Esophagus muscularis mucosa (tissue), 4 donors: ENCODE data around the gene CYP2R1. TPM values are rescaled to one million over a fixed set of nuclear protein-coding genes. Genes with fewer than 3 reads are reported as not detected.
A peak's percentile ranks its signal among the peaks of the same experiment; 100 is the strongest.

Experiments
- DNase-seq: peaks from one replicate; pipeline ENCODE4 v3.0.0-alpha.2; 2017; ENCODE audit errors: extremely low spot score
- H3K27ac ChIP-seq, 4 donors: fragments of 200-600 bp; sonication (generic); replicated peaks in 1 of 4; 1 replicate in 3 of 4; 2 replicates in 1 of 4; pipeline ENCODE4 v1.5.1; 2016 to 2019; ENCODE audit warnings: mild to moderate bottlenecking in 1 of 4
- H3K27me3 ChIP-seq, 4 donors: fragments of 200-600 bp; sonication (generic); one replicate each; pipeline versions ENCODE4 v1.5.1 to v1.6.0; 2016 to 2019
- H3K36me3 ChIP-seq, 4 donors: fragments of 200-600 bp; sonication (generic); one replicate each; pipeline ENCODE4 v1.5.1; 2016 to 2019
- H3K4me1 ChIP-seq, 4 donors: fragments of 200-600 bp; sonication (generic); one replicate each; pipeline ENCODE4 v1.5.1; 2016 to 2019
- H3K4me3 ChIP-seq, 4 donors: fragments of 200-600 bp; sonication (generic); 1 replicate in 2 of 4; 2 replicates in 2 of 4; pipeline ENCODE4 v1.5.1; 2016 to 2019; ENCODE audit warnings: mild to moderate bottlenecking in 4 of 4, moderate library complexity in 1 of 4
- H3K9me3 ChIP-seq, 4 donors: fragments of 200-600 bp; sonication (generic); 1 replicate in 3 of 4; 2 replicates in 1 of 4; pipeline ENCODE4 v1.5.1; 2016 to 2019
- EP300 ChIP-seq: sonication (generic); formaldehyde crosslinking; IDR thresholded peaks from one replicate; pipeline ENCODE4 v1.6.1; 2017; ENCODE audit warnings: antibody characterized with exemption
- POLR2A ChIP-seq: fragments of 450-650 bp; IDR thresholded peaks from one replicate; pipeline ENCODE4 v1.6.1; 2017; ENCODE audit warnings: antibody characterized with exemption, moderate library complexity, mild to moderate bottlenecking, low read depth
- POLR2AphosphoS5 ChIP-seq, 2 donors: sonication (generic); formaldehyde crosslinking; IDR thresholded peaks; one replicate each; pipeline ENCODE4 v1.6.1; 2017; ENCODE audit warnings: antibody characterized with exemption in 2 of 2
- WGBS: methylation state at CpG from one replicate; pipeline ENCODE4 v1.1.5; 2018; 5-methylcytosine and 5-hydroxymethylcytosine counted together
- intact Hi-C: fragments of 100-400 bp; cut with DNase I; formaldehyde crosslinking; loops from one replicate; pipeline ENCODE4 v1.15.1; 2023
- total RNA-seq, 4 donors: library from RNA; depleted of rRNA; stranded (reverse); fragments of >200 nt; gene quantifications; one replicate each; pipeline versions ENCODE4 v1.1.0 to v1.2.1, GENCODE V29; 2016
- TF ChIP-seq, protein P1 (sequence below), 3 experiments: fragments of 200-600 bp in 2 of 3; fragments of 450-650 bp in 1 of 3; sonication (generic) in 2 of 3; IDR thresholded peaks; one replicate each; pipeline ENCODE4 v1.5.1; 2017 to 2019; ENCODE audit warnings: antibody characterized with exemption in 3 of 3, mild to moderate bottlenecking in 2 of 3, moderate library complexity in 1 of 3

CYP2R1 gene
- total RNA-seq, 4 donors from 2014 or later: 7.5 to 19.1 (median 12.8) TPM

DNA sequence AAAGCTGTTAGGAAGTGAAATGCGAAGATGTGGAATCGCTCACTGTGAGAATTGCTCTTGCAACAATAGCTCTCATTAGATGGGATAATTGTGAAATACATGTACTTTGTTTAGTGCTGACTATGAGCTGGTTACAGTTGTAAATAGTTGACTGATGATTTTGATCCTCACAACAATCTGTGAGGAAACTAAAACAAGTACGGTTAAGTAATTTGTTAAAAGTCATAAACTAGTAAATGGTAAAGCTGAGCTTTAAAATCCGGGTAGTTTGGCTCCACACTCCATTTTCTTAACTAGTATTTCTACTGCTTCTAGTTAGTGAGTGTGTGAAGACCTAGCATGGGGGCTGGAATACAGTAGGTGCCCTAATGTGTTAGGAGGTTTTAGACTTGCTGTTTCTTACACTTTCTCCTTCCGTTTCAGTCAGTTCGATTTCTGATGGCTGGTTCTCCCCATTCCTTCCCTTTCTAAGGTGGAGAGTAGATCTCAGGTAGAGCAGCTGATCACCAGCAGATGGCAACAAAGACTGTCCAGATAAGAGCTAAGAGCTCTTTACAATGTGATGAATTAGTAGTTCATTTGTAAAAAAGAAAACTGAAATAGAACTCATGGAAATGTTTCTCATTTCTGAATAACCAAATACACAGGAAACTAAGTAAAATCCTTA is 16.3 kb upstream of the CYP2R1 start:
- H3K27me3 ChIP-seq: no peaks in the 10 kb centered on the region

DNA sequence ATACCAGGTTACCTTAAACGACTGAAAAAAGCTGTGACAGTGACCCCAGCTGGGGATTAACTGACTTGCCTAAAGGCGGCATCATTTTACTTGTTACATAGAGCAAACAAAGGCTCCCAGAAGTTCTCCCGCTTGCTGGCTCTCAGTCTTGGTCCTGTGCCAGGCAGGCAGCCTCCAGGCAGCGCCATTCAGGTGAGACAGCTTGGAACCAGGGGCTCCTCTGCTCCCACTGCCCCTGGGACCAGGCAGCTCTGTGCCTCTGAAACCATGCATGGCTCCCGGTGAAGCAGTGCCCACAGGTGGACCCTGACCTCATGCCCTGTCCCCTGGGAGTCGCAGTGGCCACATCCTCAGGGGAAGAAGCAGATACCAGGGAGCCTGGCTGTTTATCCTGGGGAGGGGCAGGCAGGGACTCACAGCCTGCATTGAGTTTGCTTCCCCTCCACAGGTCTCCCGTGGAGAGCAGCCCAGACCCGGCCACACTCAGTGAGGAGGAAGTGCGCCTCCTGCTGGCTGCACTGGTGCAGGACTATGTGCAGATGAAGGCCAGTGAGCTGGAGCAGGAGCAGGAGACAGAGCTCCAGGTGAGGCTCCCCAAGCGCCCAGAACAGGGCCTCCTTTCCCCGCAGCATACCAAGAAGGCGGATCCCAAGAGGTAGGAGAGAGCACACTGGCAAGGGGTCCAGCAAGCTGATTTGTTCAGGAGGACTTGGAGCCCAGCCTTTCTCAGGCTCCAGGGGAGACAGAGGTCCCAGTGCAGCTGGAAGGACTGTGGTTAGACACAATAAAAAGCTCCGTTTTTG is 15.6 kb upstream of the CYP2R1 start:
- Histone ChIP-seq H3K9me3 (no peaks in the 10 kb centered on the region), H3K36me3 (no peaks in the 10 kb centered on the region), H3K4me3 (no peak overlapping the region), H3K27me3 (no peaks in the 10 kb centered on the region), H3K27ac (no peak overlapping the region), H3K4me1 (peaks cover 7 to 31% (median 22%) of the 10 kb centered on the region in 4 donors)
- peak; percentile 94 for DNase-seq
- no peak for TF ChIP-seq EP300
- TF ChIP-seq POLR2AphosphoS5 (IDR thresholded peaks at IDR 0.05): no peak
- TF ChIP-seq, protein P1, sequence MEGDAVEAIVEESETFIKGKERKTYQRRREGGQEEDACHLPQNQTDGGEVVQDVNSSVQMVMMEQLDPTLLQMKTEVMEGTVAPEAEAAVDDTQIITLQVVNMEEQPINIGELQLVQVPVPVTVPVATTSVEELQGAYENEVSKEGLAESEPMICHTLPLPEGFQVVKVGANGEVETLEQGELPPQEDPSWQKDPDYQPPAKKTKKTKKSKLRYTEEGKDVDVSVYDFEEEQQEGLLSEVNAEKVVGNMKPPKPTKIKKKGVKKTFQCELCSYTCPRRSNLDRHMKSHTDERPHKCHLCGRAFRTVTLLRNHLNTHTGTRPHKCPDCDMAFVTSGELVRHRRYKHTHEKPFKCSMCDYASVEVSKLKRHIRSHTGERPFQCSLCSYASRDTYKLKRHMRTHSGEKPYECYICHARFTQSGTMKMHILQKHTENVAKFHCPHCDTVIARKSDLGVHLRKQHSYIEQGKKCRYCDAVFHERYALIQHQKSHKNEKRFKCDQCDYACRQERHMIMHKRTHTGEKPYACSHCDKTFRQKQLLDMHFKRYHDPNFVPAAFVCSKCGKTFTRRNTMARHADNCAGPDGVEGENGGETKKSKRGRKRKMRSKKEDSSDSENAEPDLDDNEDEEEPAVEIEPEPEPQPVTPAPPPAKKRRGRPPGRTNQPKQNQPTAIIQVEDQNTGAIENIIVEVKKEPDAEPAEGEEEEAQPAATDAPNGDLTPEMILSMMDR (IDR thresholded peaks at IDR 0.05): peak; percentile 60 to 83 (median 63)
- WGBS: 41% methylated on average over 11 of the region's 13 CpGs
- intact Hi-C loops: loop anchor here (2.0 to 5.0 kb wide), 4 partner anchors 115 to 370 kb away; no protein-coding TSS in a partner anchor

More for the DNA sequence above, 16.3 kb upstream of the CYP2R1 start:
- H3K9me3 ChIP-seq: no peaks in the 10 kb centered on the region
- H3K36me3 ChIP-seq: no peaks in the 10 kb centered on the region
- TF ChIP-seq POLR2A (no peak), EP300 (no peak)
- TF ChIP-seq, protein P1 (IDR thresholded peaks at IDR 0.05): peak; percentile 43 to 48 (median 45)
- no peak overlapping the region for H3K27ac ChIP-seq
- intact Hi-C loops: loop anchor here (5.0 kb wide), 3 partner anchors 116 to 371 kb away; no protein-coding TSS in a partner anchor
- DNase-seq: no peak
- H3K4me3 ChIP-seq: no peak overlapping the region
- H3K4me1 ChIP-seq: peaks cover 7 to 31% (median 22%) of the 10 kb centered on the region in 4 donors
- 42% methylated on average over 6 of the region's 6 CpGs for WGBS

DNA sequence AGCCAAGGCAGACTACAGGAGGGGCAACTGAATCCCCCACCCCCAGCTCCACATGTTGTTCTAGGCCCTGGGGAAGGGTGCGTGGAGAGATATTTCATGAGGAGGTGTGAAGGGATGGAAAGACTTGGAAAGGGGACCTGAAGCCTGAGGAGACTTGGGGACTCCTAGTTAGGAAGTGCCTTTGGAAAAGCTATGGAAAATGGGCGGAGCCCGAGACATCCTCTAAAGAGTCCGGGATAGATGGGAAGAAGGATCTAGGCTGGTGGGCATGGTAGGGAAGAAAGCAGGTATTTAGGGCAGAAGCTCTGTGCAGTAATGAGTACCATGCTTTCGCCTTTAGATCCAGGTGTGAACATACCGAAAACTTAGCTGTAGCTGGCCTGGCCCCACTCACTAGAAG is 15.0 kb upstream of the CYP2R1 start:
- peaks cover 7 to 31% (median 22%) of the 10 kb centered on the region in 4 donors for H3K4me1 ChIP-seq
- no peaks in the 10 kb centered on the region for H3K27me3 ChIP-seq
- H3K9me3 ChIP-seq: no peaks in the 10 kb centered on the region
- 92% methylated on average over 6 of the region's 6 CpGs for WGBS
- TF ChIP-seq POLR2AphosphoS5 (IDR thresholded peaks at IDR 0.05) (no peak), POLR2A (no peak), EP300 (no peak)
- TF ChIP-seq, protein P1 (IDR thresholded peaks at IDR 0.05): no peak
- no peak overlapping the region for H3K4me3 ChIP-seq
- H3K27ac ChIP-seq: no peak overlapping the region
- no peak for DNase-seq
- intact Hi-C loops: loop anchor here (2.0 to 5.0 kb wide), 4 partner anchors 115 to 370 kb away; no protein-coding TSS in a partner anchor
- H3K36me3 ChIP-seq: no peaks in the 10 kb centered on the region

DNA sequence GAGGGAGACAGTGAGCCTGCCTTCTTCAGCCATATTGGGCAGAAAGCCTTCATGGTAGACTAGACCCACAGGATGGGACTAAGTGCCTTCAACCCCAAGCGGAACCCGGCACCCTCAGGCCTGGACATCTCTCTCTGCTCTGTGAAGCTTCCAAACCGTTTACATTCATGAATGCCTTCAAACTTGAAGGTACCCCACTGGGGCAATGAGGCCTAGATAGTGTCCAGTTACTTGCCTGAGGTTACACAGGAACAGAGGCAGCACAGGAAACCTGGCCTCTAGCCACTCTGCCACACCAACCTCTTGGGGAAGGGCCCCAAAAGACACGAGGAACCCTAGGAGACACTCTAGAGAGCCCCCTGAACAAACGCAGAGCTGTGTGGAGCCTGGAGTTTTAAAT is 14.5 kb upstream of the CYP2R1 start:
- TF ChIP-seq POLR2AphosphoS5 (IDR thresholded peaks at IDR 0.05): no peak
- TF ChIP-seq, protein P1 (IDR thresholded peaks at IDR 0.05): no peak
- no peak for TF ChIP-seq EP300
- no peak for TF ChIP-seq POLR2A

More for the DNA sequence above, 14.5 kb upstream of the CYP2R1 start:
- no peaks in the 10 kb centered on the region for H3K9me3 ChIP-seq
- H3K27me3 ChIP-seq: no peaks in the 10 kb centered on the region
- no peak overlapping the region for H3K27ac ChIP-seq
- peaks cover 7 to 31% (median 22%) of the 10 kb centered on the region in 4 donors for H3K4me1 ChIP-seq
- intact Hi-C loops: loop anchor here (2.0 to 5.0 kb wide), 4 partner anchors 114 to 369 kb away; no protein-coding TSS in a partner anchor
- H3K4me3 ChIP-seq: no peak overlapping the region
- WGBS: 84% methylated on average over 5 of the region's 5 CpGs
- H3K36me3 ChIP-seq: no peaks in the 10 kb centered on the region
- DNase-seq: no peak
